Loucy (cell line): ENCODE data around the gene ROBO4.

Experiments
- CTCF ChIP-seq: fragments of 200-600 bp; sonication (generic); conservative IDR thresholded peaks from 2 replicates; pipeline ENCODE4 v1.5.1; 2014; ENCODE audit warnings: mild to moderate bottlenecking, antibody characterized with exemption, low read length
- EZH2phosphoT487 ChIP-seq: fragments of 200-600 bp; IDR thresholded peaks from 2 replicates; pipeline ENCODE4 v1.6.1; 2018; ENCODE audit warnings: antibody characterized with exemption, mild to moderate bottlenecking, moderate library complexity, borderline replicate concordance

- TF ChIP-seq CTCF: no peak
- TF ChIP-seq EZH2phosphoT487: no peak
Observed at GRCh38 chr11:124878759-124879492, 18.7 kb downstream of the ROBO4 start.
